Astrocyte (in vitro differentiated cells and primary cell): ENCODE data around the gene PYCARD. TPM values are rescaled to one million over a fixed set of nuclear protein-coding genes. Genes with fewer than 3 reads are reported as not detected.

Experiments used
- DNase-seq: peaks from one replicate; pipeline ENCODE4 v3.0.0-alpha.2; 2010; ENCODE audit warnings: low read depth
- FAIRE-seq: peaks from 2 replicates; lab custom pipeline; 2011; peaks lifted over from hg19 to GRCh38; lab: Jason Lieb, UNC
- H2AFZ ChIP-seq: 2 replicates; pipeline ENCODE4 v1.6.0; 2012; ENCODE audit warnings: low read depth, low read length, inconsistent platforms
- H3K27ac ChIP-seq: 2 replicates; pipeline ENCODE4 v1.5.1; 2011; ENCODE audit warnings: low read depth, low read length, inconsistent platforms
- H3K27me3 ChIP-seq: 2 replicates; pipeline ENCODE4 v1.6.0; 2011; ENCODE audit warnings: low read length, inconsistent platforms; ENCODE audit not compliant: insufficient read depth
- H3K36me3 ChIP-seq: 2 replicates; pipeline ENCODE4 v1.5.1; 2011; ENCODE audit warnings: low read length, inconsistent platforms; ENCODE audit not compliant: insufficient read depth
- H3K4me1 ChIP-seq: 2 replicates; pipeline ENCODE4 v1.5.1; 2011; ENCODE audit warnings: low read length, inconsistent platforms; ENCODE audit not compliant: insufficient read depth
- H3K4me2 ChIP-seq: 2 replicates; pipeline ENCODE4 v1.6.0; 2012; ENCODE audit warnings: low read length, inconsistent platforms
- H3K4me3 ChIP-seq: 2 replicates; pipeline ENCODE4 v1.5.1; 2011; ENCODE audit warnings: low read depth, mild to moderate bottlenecking, low read length, inconsistent platforms; ENCODE audit not compliant: insufficient read depth
- H3K79me2 ChIP-seq: 2 replicates; pipeline ENCODE4 v1.6.0; 2012; ENCODE audit warnings: mild to moderate bottlenecking, low read length, inconsistent platforms; ENCODE audit not compliant: insufficient read depth
- H3K9ac ChIP-seq: 2 replicates; pipeline ENCODE4 v1.6.0; 2012; ENCODE audit warnings: mild to moderate bottlenecking, low read length, inconsistent platforms
- H3K9me3 ChIP-seq: 2 replicates; pipeline ENCODE4 v1.5.1; 2012; ENCODE audit warnings: low read depth, mild to moderate bottlenecking, low read length, inconsistent platforms; ENCODE audit not compliant: insufficient read depth
- H4K20me1 ChIP-seq: 2 replicates; pipeline ENCODE4 v1.6.0; 2012; ENCODE audit warnings: low read length, inconsistent platforms; ENCODE audit not compliant: insufficient read depth
- H3K27ac Mint-ChIP-seq: one replicate; pipeline ENCODE4 v1.8.0; 2021; ENCODE audit warnings: mild to moderate bottlenecking, mixed read lengths; ENCODE audit not compliant: unreplicated experiment
- H3K27me3 Mint-ChIP-seq: one replicate; pipeline ENCODE4 v1.8.0; 2021; ENCODE audit warnings: low read depth, mixed read lengths; ENCODE audit not compliant: unreplicated experiment
- H3K36me3 Mint-ChIP-seq: one replicate; pipeline ENCODE4 v1.8.0; 2021; ENCODE audit warnings: low read depth, mixed read lengths; ENCODE audit not compliant: unreplicated experiment
- H3K4me1 Mint-ChIP-seq: one replicate; pipeline ENCODE4 v1.8.0; 2021; ENCODE audit warnings: low read depth, mixed read lengths; ENCODE audit not compliant: unreplicated experiment
- H3K4me3 Mint-ChIP-seq: one replicate; pipeline ENCODE4 v1.8.0; 2021; ENCODE audit warnings: mild to moderate bottlenecking, moderate library complexity, mixed read lengths; ENCODE audit not compliant: unreplicated experiment
- H3K9me3 Mint-ChIP-seq: one replicate; pipeline ENCODE4 v1.8.0; 2021; ENCODE audit warnings: mild to moderate bottlenecking, mixed read lengths; ENCODE audit not compliant: unreplicated experiment
- CTCF ChIP-seq: IDR thresholded peaks from 2 replicates; pipeline ENCODE4 v1.5.1; 2011; ENCODE audit warnings: low read depth, mild to moderate bottlenecking, inconsistent platforms, low read length, moderate library complexity; ENCODE audit not compliant: insufficient read depth
- EZH2 ChIP-seq: IDR thresholded peaks from 2 replicates; pipeline ENCODE4 v1.6.1; 2012; ENCODE audit warnings: mild to moderate bottlenecking, low read length, inconsistent platforms; ENCODE audit not compliant: insufficient read depth
- total RNA-seq: library from RNA; stranded (reverse); gene quantifications from 2 replicates; pipeline ENCODE4 v1.2.1, GENCODE V29; 2021

PYCARD gene
- total RNA-seq, 1 donor from 2014 or later, result 7.3 TPM

GRCh38 chr16:31186930-31187807 lies 15.4 kb downstream of the PYCARD start:
- no peak overlapping the region for H3K4me2 ChIP-seq
- H3K9me3 ChIP-seq, result no peaks in the 10 kb centered on the region
- no peak overlapping the region for H3K27ac ChIP-seq
- Mint-ChIP-seq H3K9me3 (no peaks in the 10 kb centered on the region), H3K27me3 (no peaks in the 10 kb centered on the region), H3K4me3 (peak overlapping the region; percentile 8), H3K4me1 (peaks cover 51% of the 10 kb centered on the region), H3K27ac (no peak overlapping the region), H3K36me3 (peaks cover 59% of the 10 kb centered on the region)
- no peak for DNase-seq
- no peak for FAIRE-seq
- H3K9ac ChIP-seq, result no peak overlapping the region
- H3K4me1 ChIP-seq, result peaks cover 19% of the 10 kb centered on the region
- peaks cover 92% of the 10 kb centered on the region for H3K79me2 ChIP-seq
- H3K4me3 ChIP-seq, result no peak overlapping the region
- H4K20me1 ChIP-seq, result peaks cover 100% of the 10 kb centered on the region
- no peak overlapping the region for H2AFZ ChIP-seq
- TF ChIP-seq CTCF, result no peak
- no peak for TF ChIP-seq EZH2
- no peaks in the 10 kb centered on the region for H3K27me3 ChIP-seq
- H3K36me3 ChIP-seq, result peaks cover 89% of the 10 kb centered on the region

- no peak overlapping the region for H3K27ac ChIP-seq
- DNase-seq (no peak), FAIRE-seq (no peak)
- H3K4me1 Mint-ChIP-seq, result peaks cover 52% of the 10 kb centered on the region
- H3K9ac ChIP-seq, result no peak overlapping the region
- H3K9me3 Mint-ChIP-seq, result no peaks in the 10 kb centered on the region
- peaks cover 21% of the 10 kb centered on the region for H3K4me1 ChIP-seq
- H3K36me3 ChIP-seq, result peaks cover 83% of the 10 kb centered on the region
- H3K4me3 Mint-ChIP-seq, result peak overlapping the region; percentile 8
- H3K4me3 ChIP-seq, result no peak overlapping the region
- no peaks in the 10 kb centered on the region for H3K27me3 Mint-ChIP-seq
- no peaks in the 10 kb centered on the region for H3K27me3 ChIP-seq
- H3K9me3 ChIP-seq, result no peaks in the 10 kb centered on the region
- peaks cover 98% of the 10 kb centered on the region for H3K79me2 ChIP-seq
- peaks cover 100% of the 10 kb centered on the region for H4K20me1 ChIP-seq
- no peak overlapping the region for H3K4me2 ChIP-seq
- no peak for TF ChIP-seq CTCF
- no peak for TF ChIP-seq EZH2
- peaks cover 52% of the 10 kb centered on the region for H3K36me3 Mint-ChIP-seq
- H2AFZ ChIP-seq, result no peak overlapping the region
- H3K27ac Mint-ChIP-seq, result peak overlapping the region; percentile 21
Measured at GRCh38 chr16:31186176-31186575, 16.4 kb downstream of the PYCARD start.

- H3K36me3 Mint-ChIP-seq, result peaks cover 49% of the 10 kb centered on the region
- no peak overlapping the region for H3K9ac ChIP-seq
- peaks cover 98% of the 10 kb centered on the region for H4K20me1 ChIP-seq
- H3K4me2 ChIP-seq, result peak overlapping the region; percentile 2
- peaks cover 52% of the 10 kb centered on the region for H3K4me1 Mint-ChIP-seq
- peaks cover 21% of the 10 kb centered on the region for H3K4me1 ChIP-seq
- no peaks in the 10 kb centered on the region for H3K27me3 ChIP-seq
- TF ChIP-seq EZH2 (no peak), CTCF (no peak)
- H3K9me3 Mint-ChIP-seq, result no peaks in the 10 kb centered on the region
- H3K36me3 ChIP-seq, result peaks cover 77% of the 10 kb centered on the region
- H3K27me3 Mint-ChIP-seq, result no peaks in the 10 kb centered on the region
- no peak overlapping the region for H3K27ac ChIP-seq
- no peak overlapping the region for H3K27ac Mint-ChIP-seq
- peaks cover 99% of the 10 kb centered on the region for H3K79me2 ChIP-seq
- DNase-seq (no peak), FAIRE-seq (no peak)
- H2AFZ ChIP-seq, result no peak overlapping the region
- peak overlapping the region; percentile 8 for H3K4me3 Mint-ChIP-seq
- H3K9me3 ChIP-seq, result no peaks in the 10 kb centered on the region
- no peak overlapping the region for H3K4me3 ChIP-seq
Measured at GRCh38 chr16:31185339-31185738, 17.2 kb downstream of the PYCARD start.
